PC-3 (cell line): ENCODE data around the gene DLG5. TPM values are rescaled to one million over a fixed set of nuclear protein-coding genes. Genes with fewer than 3 reads are reported as not detected.

ENCODE experiments used
- ATAC-seq: fragments of 200-7000 bp; cut with Tn5 transposase; 2 replicates; pipeline ENCODE4 v1.9.1; 2020; ENCODE audit warnings: mild to moderate bottlenecking, moderate library complexity
- BruUV-seq: library from RNA; stranded (reverse); fragments of 400-500 nt; replicated peaks from 2 replicates; lab custom pipeline; 2021; lab: Mats Ljungman, UMichigan
- CTCF ChIA-PET: fragments of 300-600 bp; sonication (Branson Sonifier 250); formaldehyde crosslinking; loops from one replicate; lab custom pipeline; 2022; ENCODE audit warnings: antibody characterized with exemption; lab: Charles Lee
- POLR2A ChIA-PET: fragments of 300-600 bp; sonication (Branson Sonifier 250); formaldehyde crosslinking; loops from one replicate; lab custom pipeline; 2022; ENCODE audit warnings: antibody characterized with exemption; ENCODE audit not compliant: unreplicated experiment; lab: Charles Lee
- DNase-seq: peaks from one replicate; pipeline ENCODE4 v3.0.0-alpha.2; 2015
- H2AFZ ChIP-seq: fragments of 300-600 bp; sonication (generic); 2 replicates; pipeline ENCODE4 v1.6.0; 2016; ENCODE audit warnings: antibody characterized with exemption, low read length
- H3F3A ChIP-seq: fragments of 300-600 bp; sonication (generic); one replicate; pipeline ENCODE4 v1.6.0; 2017; ENCODE audit warnings: antibody characterized with exemption, low read length, control low read depth, mild to moderate bottlenecking; ENCODE audit not compliant: unreplicated experiment
- H3K27ac ChIP-seq: fragments of 300-600 bp; sonication (generic); 2 replicates; pipeline ENCODE4 v1.5.1; 2016; ENCODE audit warnings: mild to moderate bottlenecking, low read length
- H3K27me3 ChIP-seq: fragments of 300-600 bp; sonication (generic); 2 replicates; pipeline ENCODE4 v1.6.1; 2016; ENCODE audit warnings: low read length, mixed read lengths
- H3K36me3 ChIP-seq: fragments of 300-600 bp; sonication (generic); 2 replicates; pipeline ENCODE4 v1.6.1; 2016; ENCODE audit warnings: low read depth, mixed run types, low read length, mixed read lengths
- H3K4me1 ChIP-seq: fragments of 300-600 bp; sonication (generic); 2 replicates; pipeline ENCODE4 v1.5.1; 2016; ENCODE audit warnings: low read length; ENCODE audit not compliant: insufficient read depth
- H3K4me2 ChIP-seq: fragments of 300-600 bp; sonication (generic); 2 replicates; pipeline ENCODE4 v1.6.0; 2016; ENCODE audit warnings: low read length
- H3K4me3 ChIP-seq: fragments of 300-600 bp; sonication (generic); 2 replicates; pipeline ENCODE4 v1.5.1; 2016; ENCODE audit warnings: mild to moderate bottlenecking, low read length, mixed read lengths
- H3K79me2 ChIP-seq: fragments of 300-600 bp; sonication (generic); 2 replicates; pipeline ENCODE4 v1.6.1; 2017; ENCODE audit warnings: low read length, mixed read lengths
- H3K9ac ChIP-seq: fragments of 300-600 bp; sonication (generic); 2 replicates; pipeline ENCODE4 v1.6.0; 2016; ENCODE audit warnings: mild to moderate bottlenecking, low read length
- H3K9me2 ChIP-seq: fragments of 300-600 bp; sonication (generic); replicated peaks from 2 replicates; pipeline ENCODE4 v1.6.1; 2016; ENCODE audit warnings: mixed run types, low read length, mixed read lengths
- H3K9me3 ChIP-seq: fragments of 300-600 bp; sonication (generic); 2 replicates; pipeline ENCODE4 v1.6.1; 2016; ENCODE audit warnings: low read length, mixed read lengths
- H4K20me1 ChIP-seq: fragments of 300-600 bp; sonication (generic); 2 replicates; pipeline ENCODE4 v1.6.1; 2016; ENCODE audit warnings: low read length, mixed read lengths
- CTCF ChIP-seq: fragments of 300-600 bp; sonication (generic); conservative IDR thresholded peaks from 2 replicates; pipeline ENCODE4 v1.5.1; 2017; ENCODE audit warnings: antibody characterized with exemption, low read depth, mild to moderate bottlenecking, low read length
- EZH2 ChIP-seq: fragments of 300-600 bp; sonication (generic); IDR thresholded peaks from one replicate; pipeline ENCODE4 v1.6.1; 2017; ENCODE audit warnings: antibody characterized with exemption, mild to moderate bottlenecking, low read length; ENCODE audit not compliant: unreplicated experiment
- EZH2phosphoT487 ChIP-seq: fragments of 300-600 bp; sonication (generic); IDR thresholded peaks from 2 replicates; pipeline ENCODE4 v1.6.1; 2018; ENCODE audit warnings: mild to moderate bottlenecking, antibody characterized with exemption, low read length, borderline replicate concordance
- intact Hi-C: fragments of 100-400 bp; cut with micrococcal nuclease; formaldehyde crosslinking; loops from 2 replicates; pipeline ENCODE4 v1.9.0; 2023
- total RNA-seq: library from RNA; depleted of rRNA; stranded (reverse); fragments of >200 nt; gene quantifications from 2 replicates; pipeline ENCODE4 v1.2.3, GENCODE V29; 2014

The DLG5 gene
- total RNA-seq, 1 experiment from 2014 or later: 118 TPM

DNA sequence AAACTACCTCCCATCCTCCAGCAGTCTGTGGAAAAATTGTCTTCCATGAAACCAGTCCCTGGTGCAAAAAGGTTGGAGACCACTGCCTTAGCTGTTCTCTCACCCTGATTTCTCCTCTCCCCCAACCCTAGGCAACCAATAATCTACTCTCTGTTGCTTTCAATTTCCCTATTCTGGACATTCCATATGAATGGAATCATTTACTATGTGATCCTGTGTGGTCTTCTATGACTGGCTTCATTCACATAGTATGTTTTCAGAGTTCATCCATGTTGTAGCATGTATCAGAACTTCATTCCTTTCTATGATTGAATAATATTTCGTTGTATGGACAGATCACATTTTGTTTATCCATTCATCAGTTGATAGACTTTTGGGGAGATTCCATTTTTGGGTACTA is 38.3 kb upstream of the DLG5 start:
- no peak for DNase-seq
- H3K27ac ChIP-seq: peak overlapping the region; percentile 1
- 0 out of 2 replicates have a peak, but pooled peaks cover 7% of the 10 kb centered on the region for H3K9me3 ChIP-seq
- H4K20me1 ChIP-seq: no peaks in the 10 kb centered on the region
- ChIA-PET POLR2A (no interaction called here), CTCF (interaction anchor here (0.7 kb wide), 1 partner anchor 74 kb away, joined by 4 read pairs; no protein-coding TSS in a partner anchor)
- no peak overlapping the region for H3K9ac ChIP-seq
- no peak for ATAC-seq
- no peaks in the 10 kb centered on the region for H3K9me2 ChIP-seq
- no TSS peak for BruUV-seq
- 0 out of 2 replicates have a peak overlapping the region, but pooled peaks have one; percentile 68 for H2AFZ ChIP-seq
- H3K27me3 ChIP-seq: no peaks in the 10 kb centered on the region
- H3K4me3 ChIP-seq: no peak overlapping the region
- H3K4me2 ChIP-seq: peak overlapping the region; percentile 10
- peaks cover 12% of the 10 kb centered on the region for H3K4me1 ChIP-seq
- TF ChIP-seq EZH2phosphoT487 (no peak), EZH2 (no peak), CTCF (no peak)
- H3K79me2 ChIP-seq: no peaks in the 10 kb centered on the region
- H3F3A ChIP-seq: no peaks in the 10 kb centered on the region
- intact Hi-C loops: loop anchor here (1.0 kb wide), 1 partner anchor 22 kb away; no protein-coding TSS in a partner anchor
- no peaks in the 10 kb centered on the region for H3K36me3 ChIP-seq

DNA sequence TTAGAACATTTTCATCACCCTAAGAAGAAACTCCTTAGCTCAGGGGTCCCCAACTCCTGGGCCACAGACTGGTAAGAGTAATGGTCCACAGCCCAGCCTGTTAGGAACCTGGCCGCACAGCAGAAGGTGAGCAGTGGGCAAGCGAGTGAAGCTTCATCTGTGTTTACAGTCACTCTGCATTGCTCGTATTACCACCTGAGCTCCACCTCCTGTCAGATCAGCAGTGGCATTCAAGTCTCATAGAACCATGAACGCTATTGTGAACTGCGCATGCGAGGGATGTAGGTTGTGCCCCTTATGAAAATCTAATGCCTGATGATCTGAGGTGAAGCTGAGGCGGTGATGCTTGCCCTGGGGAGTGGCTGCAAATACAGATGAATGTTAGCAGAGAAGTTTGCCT is 37.3 kb upstream of the DLG5 start:
- H3K27ac ChIP-seq: no peak overlapping the region

More for the DNA sequence above, 37.3 kb upstream of the DLG5 start:
- H3K9me2 ChIP-seq: no peaks in the 10 kb centered on the region
- H3K79me2 ChIP-seq: no peaks in the 10 kb centered on the region
- intact Hi-C loops: no loop called here
- no peaks in the 10 kb centered on the region for H4K20me1 ChIP-seq
- CTCF ChIA-PET: interaction anchor here (0.6 kb wide), 1 partner anchor 46 kb away, joined by 7 read pairs; no protein-coding TSS in a partner anchor
- no peak overlapping the region for H3K9ac ChIP-seq
- no peak overlapping the region for H3K4me3 ChIP-seq
- no peaks in the 10 kb centered on the region for H3K36me3 ChIP-seq
- DNase-seq (no peak), ATAC-seq (no peak)
- 0 out of 2 replicates have a peak, but pooled peaks cover 7% of the 10 kb centered on the region for H3K9me3 ChIP-seq
- H3K4me1 ChIP-seq: peaks cover 12% of the 10 kb centered on the region
- BruUV-seq: no TSS peak
- no peak overlapping the region for H2AFZ ChIP-seq
- TF ChIP-seq EZH2: no peak
- TF ChIP-seq CTCF: no peak
- TF ChIP-seq EZH2phosphoT487: no peak
- POLR2A ChIA-PET: no interaction called here
- no peaks in the 10 kb centered on the region for H3F3A ChIP-seq
- H3K27me3 ChIP-seq: no peaks in the 10 kb centered on the region
- no peak overlapping the region for H3K4me2 ChIP-seq
